BJ (cell line): ENCODE measurements around the gene CADM4. TPM values are rescaled to one million over a fixed set of nuclear protein-coding genes. Genes with fewer than 3 reads are reported as not detected.
"Not testable (repeated sequence)": the region's sequence is repeated elsewhere in the genome, so short reads cannot be mapped to it uniquely, and the experiment has no call there.

ENCODE experiments used
- CTCF ChIA-PET: fragments of 350-600 bp; formaldehyde crosslinking; extraction: SDS; loops from one replicate; lab custom pipeline; 2021; ENCODE audit warnings: antibody characterized with exemption, inconsistent platforms; lab: Yijun Ruan, JAX
- POLR2A ChIA-PET: fragments of 300-600 bp; sonication (Branson Sonifier 250); formaldehyde crosslinking; extraction: SDS; loops from one replicate; lab custom pipeline; 2021; ENCODE audit warnings: antibody characterized with exemption; lab: Charles Lee
- DNase-seq: peaks from one replicate; pipeline ENCODE4 v3.0.0-alpha.2; 2011; ENCODE audit warnings: low read depth
- H3K27me3 ChIP-seq: 2 replicates; pipeline ENCODE4 v1.6.0; 2011; ENCODE audit warnings: low read length; ENCODE audit not compliant: control insufficient read depth, insufficient read depth
- H3K36me3 ChIP-seq: 2 replicates; pipeline ENCODE4 v1.5.1; 2011; ENCODE audit warnings: low read length; ENCODE audit not compliant: control insufficient read depth, insufficient read depth
- H3K4me3 ChIP-seq: 2 replicates; pipeline ENCODE4 v1.5.1; 2011; ENCODE audit warnings: low read depth, mild to moderate bottlenecking, control low read depth, low read length
- polyA plus RNA-seq: library from polyadenylated mRNA; depleted of rRNA; stranded (reverse); fragments of >200 nt; gene quantifications from 2 replicates; pipeline ENCODE4 v1.2.3, GENCODE V29; 2011
- TF ChIP-seq, protein P1 (sequence below): IDR thresholded peaks from 2 replicates; pipeline ENCODE4 v1.5.1; 2011; ENCODE audit warnings: low read depth, mild to moderate bottlenecking, control low read depth, inconsistent platforms, low read length, moderate library complexity; ENCODE audit not compliant: insufficient read depth

The CADM4 gene
- polyA plus RNA-seq, 1 experiment: 1.7 TPM

DNA sequence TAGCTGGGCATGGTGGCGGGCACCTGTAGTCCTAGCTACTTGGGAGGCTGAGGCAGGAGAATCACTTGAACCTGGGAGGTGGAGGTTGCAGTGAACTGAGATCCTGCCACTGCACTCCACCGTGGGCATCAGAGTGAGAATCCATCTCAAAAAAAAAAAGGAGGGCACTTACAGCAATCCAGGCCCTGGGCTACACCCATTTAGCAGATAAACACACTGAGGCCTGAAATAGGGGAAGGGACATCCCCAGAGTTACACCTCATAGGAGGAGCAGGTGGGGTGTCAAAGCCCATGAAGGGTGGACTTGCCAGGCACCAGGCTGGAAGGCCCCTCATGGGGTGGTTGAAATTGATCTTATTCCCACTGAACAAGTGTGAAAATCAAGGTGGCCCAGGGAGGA lies 44.3 kb upstream of the CADM4 start:
- Histone ChIP-seq H3K36me3 (no peaks in the 10 kb centered on the region), H3K27me3 (no peaks in the 10 kb centered on the region), H3K4me3 (no peak overlapping the region)
- ChIA-PET CTCF (no interaction called here), POLR2A (no interaction called here)
- DNase-seq: no peak
- TF ChIP-seq, protein P1, sequence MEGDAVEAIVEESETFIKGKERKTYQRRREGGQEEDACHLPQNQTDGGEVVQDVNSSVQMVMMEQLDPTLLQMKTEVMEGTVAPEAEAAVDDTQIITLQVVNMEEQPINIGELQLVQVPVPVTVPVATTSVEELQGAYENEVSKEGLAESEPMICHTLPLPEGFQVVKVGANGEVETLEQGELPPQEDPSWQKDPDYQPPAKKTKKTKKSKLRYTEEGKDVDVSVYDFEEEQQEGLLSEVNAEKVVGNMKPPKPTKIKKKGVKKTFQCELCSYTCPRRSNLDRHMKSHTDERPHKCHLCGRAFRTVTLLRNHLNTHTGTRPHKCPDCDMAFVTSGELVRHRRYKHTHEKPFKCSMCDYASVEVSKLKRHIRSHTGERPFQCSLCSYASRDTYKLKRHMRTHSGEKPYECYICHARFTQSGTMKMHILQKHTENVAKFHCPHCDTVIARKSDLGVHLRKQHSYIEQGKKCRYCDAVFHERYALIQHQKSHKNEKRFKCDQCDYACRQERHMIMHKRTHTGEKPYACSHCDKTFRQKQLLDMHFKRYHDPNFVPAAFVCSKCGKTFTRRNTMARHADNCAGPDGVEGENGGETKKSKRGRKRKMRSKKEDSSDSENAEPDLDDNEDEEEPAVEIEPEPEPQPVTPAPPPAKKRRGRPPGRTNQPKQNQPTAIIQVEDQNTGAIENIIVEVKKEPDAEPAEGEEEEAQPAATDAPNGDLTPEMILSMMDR: no peak

DNA sequence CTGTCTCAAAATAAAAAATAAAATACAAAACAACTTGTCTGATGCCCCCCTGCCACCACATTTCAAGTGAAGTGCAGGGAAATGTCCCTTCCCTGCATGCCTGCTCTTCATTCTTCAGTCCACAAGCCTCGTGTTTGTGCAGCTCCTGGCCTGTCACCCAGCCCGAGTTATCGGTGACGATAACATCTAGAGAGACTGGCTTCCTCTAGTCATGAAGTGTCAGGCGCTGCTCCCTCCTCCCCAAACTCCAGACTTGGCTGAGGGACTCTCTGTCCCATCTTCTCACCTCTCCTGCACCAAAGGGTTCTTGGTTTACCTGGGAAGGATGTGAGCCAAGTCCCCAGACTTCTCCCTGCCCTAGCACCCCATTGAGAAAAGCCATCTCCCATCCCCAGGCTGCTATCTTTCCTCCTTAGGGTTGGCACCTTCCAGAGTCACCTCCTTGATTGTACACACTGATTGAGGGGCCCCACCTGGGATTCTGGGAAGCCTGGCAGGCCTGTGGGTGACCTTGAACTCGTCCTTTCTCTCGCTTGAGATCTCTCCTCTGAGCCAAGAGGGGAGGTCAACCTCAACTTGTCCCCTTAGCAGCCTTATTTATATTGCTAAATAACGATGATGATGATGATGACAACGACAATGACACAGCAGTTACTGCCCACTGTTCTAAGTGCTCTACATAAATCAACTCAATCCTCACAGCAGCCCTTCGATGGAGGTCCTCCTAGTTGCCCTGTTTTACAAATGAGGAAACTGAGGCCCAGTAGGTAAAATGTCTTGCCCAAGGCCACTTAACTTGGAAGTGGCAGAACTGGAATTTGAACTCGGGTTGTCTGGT lies 43.4 kb upstream of the CADM4 start:
- Histone ChIP-seq H3K4me3 (no peak overlapping the region), H3K36me3 (no peaks in the 10 kb centered on the region), H3K27me3 (no peaks in the 10 kb centered on the region)
- TF ChIP-seq, protein P1: no peak
- no peak for DNase-seq
- ChIA-PET CTCF (no interaction called here), POLR2A (no interaction called here)

DNA sequence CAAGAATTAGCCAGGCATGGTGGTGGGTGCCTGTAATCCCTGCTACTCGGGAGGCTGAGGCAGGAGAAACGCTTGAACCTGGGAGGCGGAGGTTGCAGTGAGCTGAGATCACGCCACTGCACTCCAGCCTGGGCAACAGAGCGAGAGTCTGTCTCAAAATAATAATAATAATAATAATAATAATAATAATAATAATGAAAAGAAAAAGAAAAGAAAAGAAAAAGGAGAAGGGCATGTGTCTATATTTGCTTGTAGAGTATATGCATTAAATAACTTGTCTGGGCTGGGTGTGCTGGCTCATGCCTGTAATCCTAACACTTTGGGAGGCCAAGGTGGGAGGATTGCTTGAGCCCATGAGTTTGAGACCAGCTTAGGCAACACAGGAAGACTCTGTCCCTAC lies 42.6 kb upstream of the CADM4 start:
- H3K4me3 ChIP-seq, CTCF ChIA-PET, H3K27me3 ChIP-seq, H3K36me3 ChIP-seq, DNase-seq, POLR2A ChIA-PET: not testable (repeated sequence)

DNA sequence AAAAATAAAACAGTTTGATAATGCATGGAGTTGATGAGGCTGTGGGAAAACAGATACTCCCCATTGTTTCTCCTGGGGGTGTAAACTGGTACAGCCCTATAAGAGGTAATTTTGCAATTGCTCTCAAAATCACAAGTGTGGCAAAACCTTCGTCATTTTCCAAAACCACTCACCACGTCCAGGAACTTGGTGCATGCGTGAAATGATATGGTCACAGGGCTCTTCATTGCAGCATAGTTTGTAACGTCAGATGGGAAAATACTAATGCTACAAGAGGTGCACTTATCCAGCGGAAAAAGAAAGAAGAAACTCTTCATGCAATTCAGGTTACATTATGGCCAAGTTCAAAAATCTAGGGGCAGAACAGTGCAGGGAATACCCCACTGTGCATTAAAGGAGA lies 42.2 kb upstream of the CADM4 start:
- Histone ChIP-seq H3K4me3 (no peak overlapping the region), H3K36me3 (no peaks in the 10 kb centered on the region), H3K27me3 (no peaks in the 10 kb centered on the region)
- ChIA-PET POLR2A (no interaction called here), CTCF (no interaction called here)
- TF ChIP-seq, protein P1: no peak
- no peak for DNase-seq

DNA sequence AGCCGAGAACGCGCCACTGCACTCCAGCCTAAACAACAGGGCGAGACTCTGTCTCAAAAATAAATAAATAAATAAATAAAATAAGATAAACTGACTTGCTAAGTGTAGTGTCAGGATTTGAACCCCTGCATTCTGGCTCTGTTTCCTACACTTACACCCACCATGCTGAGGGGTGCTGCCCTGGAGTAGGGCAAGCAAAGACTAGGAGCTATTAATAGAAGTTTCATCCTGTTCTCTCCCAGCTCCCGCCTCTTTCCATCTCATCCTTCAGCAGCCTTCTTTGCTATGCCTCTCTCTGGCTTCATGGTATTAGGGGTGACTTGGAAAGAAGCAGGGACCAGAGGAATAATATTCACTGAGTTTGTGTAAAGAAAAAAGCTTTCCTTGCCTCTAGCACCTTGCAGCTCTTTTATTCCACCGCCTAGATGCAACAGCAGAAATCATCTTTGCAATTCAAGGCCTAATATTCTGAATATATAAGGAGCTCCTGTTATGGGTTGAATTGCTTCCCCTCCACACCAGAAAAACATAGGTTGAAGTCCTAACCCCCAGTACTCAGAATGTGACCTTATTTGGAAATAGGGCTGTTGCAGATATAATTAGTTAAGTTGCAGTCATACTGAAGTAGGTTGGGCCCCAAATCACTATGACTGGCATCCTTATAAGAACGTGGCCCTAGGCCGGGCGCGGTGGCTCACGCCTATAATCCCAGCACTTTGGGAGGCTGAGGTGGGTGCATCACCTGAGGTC lies 39.0 kb upstream of the CADM4 start:
- TF ChIP-seq, protein P1: no peak
- no peaks in the 10 kb centered on the region for H3K36me3 ChIP-seq
- no peaks in the 10 kb centered on the region for H3K27me3 ChIP-seq
- no peak overlapping the region for H3K4me3 ChIP-seq
- ChIA-PET POLR2A (no interaction called here), CTCF (interaction anchor here (0.7 to 1.6 kb wide), 4 partner anchors 9 to 67 kb away, joined by 3 to 9 read pairs (median 6); partner anchors contain the start of gene PLAUR)
- DNase-seq: no peak
